Vagina (tissue), 2 donors: ENCODE data around the gene METTL24.

ENCODE experiments used
- POLR2A ChIP-seq, 2 donors: fragments of 450-650 bp; IDR thresholded peaks; one replicate each; pipeline ENCODE4 v1.6.1; 2017; ENCODE audit warnings: antibody characterized with exemption in 2 of 2, mild to moderate bottlenecking in 2 of 2, moderate library complexity in 2 of 2
- TF ChIP-seq, protein P1 (sequence below), 3 experiments: fragments of 450-650 bp in 2 of 3; fragments of 200-600 bp in 1 of 3; sonication (generic) in 1 of 3; IDR thresholded peaks; one replicate each; pipeline ENCODE4 v1.5.1; 2017 to 2019; ENCODE audit warnings: antibody characterized with exemption in 3 of 3, mild to moderate bottlenecking in 2 of 3, moderate library complexity in 2 of 3

DNA sequence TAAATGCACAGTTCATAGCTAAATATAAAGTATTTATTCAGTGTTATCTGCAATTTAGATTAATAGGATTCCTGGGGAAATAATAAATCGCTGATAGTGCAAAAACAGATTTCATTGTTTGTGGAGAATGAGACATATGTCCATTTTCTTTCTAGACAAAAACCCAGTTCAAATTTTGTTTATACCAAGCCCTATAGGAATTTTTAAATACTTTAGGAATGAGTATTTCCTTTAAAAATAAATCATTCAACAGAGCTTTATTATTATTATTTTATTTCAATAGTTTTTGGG is 86.5 kb downstream of the METTL24 start:
- TF ChIP-seq, protein P1, sequence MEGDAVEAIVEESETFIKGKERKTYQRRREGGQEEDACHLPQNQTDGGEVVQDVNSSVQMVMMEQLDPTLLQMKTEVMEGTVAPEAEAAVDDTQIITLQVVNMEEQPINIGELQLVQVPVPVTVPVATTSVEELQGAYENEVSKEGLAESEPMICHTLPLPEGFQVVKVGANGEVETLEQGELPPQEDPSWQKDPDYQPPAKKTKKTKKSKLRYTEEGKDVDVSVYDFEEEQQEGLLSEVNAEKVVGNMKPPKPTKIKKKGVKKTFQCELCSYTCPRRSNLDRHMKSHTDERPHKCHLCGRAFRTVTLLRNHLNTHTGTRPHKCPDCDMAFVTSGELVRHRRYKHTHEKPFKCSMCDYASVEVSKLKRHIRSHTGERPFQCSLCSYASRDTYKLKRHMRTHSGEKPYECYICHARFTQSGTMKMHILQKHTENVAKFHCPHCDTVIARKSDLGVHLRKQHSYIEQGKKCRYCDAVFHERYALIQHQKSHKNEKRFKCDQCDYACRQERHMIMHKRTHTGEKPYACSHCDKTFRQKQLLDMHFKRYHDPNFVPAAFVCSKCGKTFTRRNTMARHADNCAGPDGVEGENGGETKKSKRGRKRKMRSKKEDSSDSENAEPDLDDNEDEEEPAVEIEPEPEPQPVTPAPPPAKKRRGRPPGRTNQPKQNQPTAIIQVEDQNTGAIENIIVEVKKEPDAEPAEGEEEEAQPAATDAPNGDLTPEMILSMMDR (IDR thresholded peaks at IDR 0.05), result no peak
- no peak for TF ChIP-seq POLR2A (IDR thresholded peaks at IDR 0.05)
